ENCODE results near the gene CHAF1B.

The CHAF1B gene

GRCh38 chr21:36415375-36415774 lies 30.2 kb downstream of the CHAF1B start:
- H3K4me3 ChIP-seq (ENCODE audit: control insufficient read depth in 1 of 7, extremely low read depth in 1 of 7, insufficient read depth in 4 of 7, low read depth in 2 of 7, low read length in 6 of 7) = no peak overlapping the region
- no peak for DNase-seq
- H3K36me3 ChIP-seq (ENCODE audit: control insufficient read depth in 4 of 4, insufficient read depth in 4 of 4, low read length in 3 of 4) = peaks cover 5 to 56% (median 33%) of the 10 kb centered on the region in 4 experiments
- no peak overlapping the region for H3K27ac ChIP-seq (ENCODE audit: insufficient read depth in 1 of 2, low read depth in 1 of 2, low read length in 2 of 2, poor library complexity in 1 of 2, severe bottlenecking in 2 of 2)
- 92% methylated on average over 2 of the region's 6 CpGs for WGBS (ENCODE audit: insufficient coverage)
- peaks cover 0 to 2% (median 0%) of the 10 kb centered on the region in 4 experiments for H3K4me1 ChIP-seq (ENCODE audit: control extremely low read depth in 1 of 4, control insufficient read depth in 4 of 4, insufficient read depth in 4 of 4, low read length in 3 of 4)
- CTCF ChIA-PET = interaction anchor here (1.4 kb wide), 1 partner anchor 87 kb away, joined by 3 read pairs; no protein-coding TSS in a partner anchor
- POLR2A ChIA-PET = interaction anchor here (0.7 kb wide), 1 partner anchor 940 kb away, joined by 6 read pairs; no protein-coding TSS in a partner anchor
- H3K27me3 ChIP-seq (replicated peaks in 2 of 5; ENCODE audit: control insufficient read depth in 4 of 5, insufficient read depth in 5 of 5, low read length in 4 of 5) = no peaks in the 10 kb centered on the region
- H3K9me3 ChIP-seq (ENCODE audit: control extremely low read depth in 1 of 5, control insufficient read depth in 4 of 5, insufficient read depth in 2 of 5, low read depth in 1 of 5, low read length in 4 of 5) = no peaks in the 10 kb centered on the region

GRCh38 chr21:36419241-36419640 lies 34.0 kb downstream of the CHAF1B start:
- Histone ChIP-seq H3K27me3 (replicated peaks in 2 of 5; ENCODE audit: control insufficient read depth in 4 of 5, insufficient read depth in 5 of 5, low read length in 4 of 5) (no peaks in the 10 kb centered on the region), H3K4me1 (ENCODE audit: control extremely low read depth in 1 of 4, control insufficient read depth in 4 of 4, insufficient read depth in 4 of 4, low read length in 3 of 4) (peaks cover 0 to 16% (median 9%) of the 10 kb centered on the region in 4 experiments), H3K9me3 (ENCODE audit: control extremely low read depth in 1 of 5, control insufficient read depth in 4 of 5, insufficient read depth in 2 of 5, low read depth in 1 of 5, low read length in 4 of 5) (no peaks in the 10 kb centered on the region), H3K4me3 (ENCODE audit: control insufficient read depth in 1 of 7, extremely low read depth in 1 of 7, insufficient read depth in 4 of 7, low read depth in 2 of 7, low read length in 6 of 7) (no peak overlapping the region), H3K36me3 (ENCODE audit: control insufficient read depth in 4 of 4, insufficient read depth in 4 of 4, low read length in 3 of 4) (peaks cover 0 to 38% (median 12%) of the 10 kb centered on the region in 4 experiments), H3K27ac (ENCODE audit: insufficient read depth in 1 of 2, low read depth in 1 of 2, low read length in 2 of 2, poor library complexity in 1 of 2, severe bottlenecking in 2 of 2) (no peak overlapping the region)
- ChIA-PET CTCF (interaction anchor here (0.7 to 2.1 kb wide), 9 partner anchors 10 to 212 kb away, joined by 3 to 12 read pairs (median 3); no protein-coding TSS in a partner anchor), POLR2A (no interaction called here)
- WGBS (ENCODE audit: insufficient coverage) = 91% methylated on average over 11 of the region's 14 CpGs
- DNase-seq = no peak

GRCh38 chr21:36419996-36420395 lies 34.8 kb downstream of the CHAF1B start:
- H3K27ac ChIP-seq (ENCODE audit: insufficient read depth in 1 of 2, low read depth in 1 of 2, low read length in 2 of 2, poor library complexity in 1 of 2, severe bottlenecking in 2 of 2) = no peak overlapping the region
- H3K27me3 ChIP-seq (replicated peaks in 2 of 5; ENCODE audit: control insufficient read depth in 4 of 5, insufficient read depth in 5 of 5, low read length in 4 of 5) = no peaks in the 10 kb centered on the region
- WGBS (ENCODE audit: insufficient coverage) = 0% methylated on average over 2 of the region's 8 CpGs
- no peak overlapping the region for H3K4me3 ChIP-seq (ENCODE audit: control insufficient read depth in 1 of 7, extremely low read depth in 1 of 7, insufficient read depth in 4 of 7, low read depth in 2 of 7, low read length in 6 of 7)
- H3K9me3 ChIP-seq (ENCODE audit: control extremely low read depth in 1 of 5, control insufficient read depth in 4 of 5, insufficient read depth in 2 of 5, low read depth in 1 of 5, low read length in 4 of 5) = no peaks in the 10 kb centered on the region
- DNase-seq = peak; percentile 88 to 91 (median 90)
- peaks cover 0 to 34% (median 10%) of the 10 kb centered on the region in 4 experiments for H3K36me3 ChIP-seq (ENCODE audit: control insufficient read depth in 4 of 4, insufficient read depth in 4 of 4, low read length in 3 of 4)
- H3K4me1 ChIP-seq (ENCODE audit: control extremely low read depth in 1 of 4, control insufficient read depth in 4 of 4, insufficient read depth in 4 of 4, low read length in 3 of 4) = peaks cover 0 to 16% (median 9%) of the 10 kb centered on the region in 4 experiments
- POLR2A ChIA-PET = no interaction called here
- CTCF ChIA-PET = interaction anchor here (0.7 to 2.1 kb wide), 9 partner anchors 9 to 211 kb away, joined by 3 to 12 read pairs (median 3); no protein-coding TSS in a partner anchor

GRCh38 chr21:36420571-36421339 lies 35.6 kb downstream of the CHAF1B start:
- H3K27ac ChIP-seq (ENCODE audit: insufficient read depth in 1 of 2, low read depth in 1 of 2, low read length in 2 of 2, poor library complexity in 1 of 2, severe bottlenecking in 2 of 2) = no peak overlapping the region
- DNase-seq = no peak
- H3K4me1 ChIP-seq (ENCODE audit: control extremely low read depth in 1 of 4, control insufficient read depth in 4 of 4, insufficient read depth in 4 of 4, low read length in 3 of 4) = peaks cover 0 to 16% (median 9%) of the 10 kb centered on the region in 4 experiments
- H3K4me3 ChIP-seq (ENCODE audit: control insufficient read depth in 1 of 7, extremely low read depth in 1 of 7, insufficient read depth in 4 of 7, low read depth in 2 of 7, low read length in 6 of 7) = no peak overlapping the region
- ChIA-PET CTCF (interaction anchor here (0.6 to 2.1 kb wide), 3 partner anchors 9 to 83 kb away, joined by 3 to 12 read pairs (median 11); no protein-coding TSS in a partner anchor), POLR2A (no interaction called here)
- 94% methylated on average over 17 of the region's 18 CpGs for WGBS (ENCODE audit: insufficient coverage)
- H3K36me3 ChIP-seq (ENCODE audit: control insufficient read depth in 4 of 4, insufficient read depth in 4 of 4, low read length in 3 of 4) = peaks cover 0 to 27% (median 8%) of the 10 kb centered on the region in 4 experiments
- no peaks in the 10 kb centered on the region for H3K27me3 ChIP-seq (replicated peaks in 2 of 5; ENCODE audit: control insufficient read depth in 4 of 5, insufficient read depth in 5 of 5, low read length in 4 of 5)
- no peaks in the 10 kb centered on the region for H3K9me3 ChIP-seq (ENCODE audit: control extremely low read depth in 1 of 5, control insufficient read depth in 4 of 5, insufficient read depth in 2 of 5, low read depth in 1 of 5, low read length in 4 of 5)

GRCh38 chr21:36422279-36423098 lies 37.3 kb downstream of the CHAF1B start:
- no peak overlapping the region for H3K27ac ChIP-seq (ENCODE audit: insufficient read depth in 1 of 2, low read depth in 1 of 2, low read length in 2 of 2, poor library complexity in 1 of 2, severe bottlenecking in 2 of 2)
- peaks cover 0 to 16% (median 9%) of the 10 kb centered on the region in 4 experiments for H3K4me1 ChIP-seq (ENCODE audit: control extremely low read depth in 1 of 4, control insufficient read depth in 4 of 4, insufficient read depth in 4 of 4, low read length in 3 of 4)
- POLR2A ChIA-PET = no interaction called here
- no peaks in the 10 kb centered on the region for H3K9me3 ChIP-seq (ENCODE audit: control extremely low read depth in 1 of 5, control insufficient read depth in 4 of 5, insufficient read depth in 2 of 5, low read depth in 1 of 5, low read length in 4 of 5)
- DNase-seq = peak; percentile 65 to 77 (median 71)
- no peak overlapping the region for H3K4me3 ChIP-seq (ENCODE audit: control insufficient read depth in 1 of 7, extremely low read depth in 1 of 7, insufficient read depth in 4 of 7, low read depth in 2 of 7, low read length in 6 of 7)
- CTCF ChIA-PET = interaction anchor here (0.9 to 2.7 kb wide), 17 partner anchors 8 to 278 kb away, joined by 3 to 21 read pairs (median 4); no protein-coding TSS in a partner anchor
- 72% methylated on average over 25 of the region's 28 CpGs for WGBS (ENCODE audit: insufficient coverage)
- peaks cover 0 to 17% (median under 1%) of the 10 kb centered on the region in 4 experiments for H3K36me3 ChIP-seq (ENCODE audit: control insufficient read depth in 4 of 4, insufficient read depth in 4 of 4, low read length in 3 of 4)
- no peaks in the 10 kb centered on the region for H3K27me3 ChIP-seq (replicated peaks in 2 of 5; ENCODE audit: control insufficient read depth in 4 of 5, insufficient read depth in 5 of 5, low read length in 4 of 5)

DNA sequence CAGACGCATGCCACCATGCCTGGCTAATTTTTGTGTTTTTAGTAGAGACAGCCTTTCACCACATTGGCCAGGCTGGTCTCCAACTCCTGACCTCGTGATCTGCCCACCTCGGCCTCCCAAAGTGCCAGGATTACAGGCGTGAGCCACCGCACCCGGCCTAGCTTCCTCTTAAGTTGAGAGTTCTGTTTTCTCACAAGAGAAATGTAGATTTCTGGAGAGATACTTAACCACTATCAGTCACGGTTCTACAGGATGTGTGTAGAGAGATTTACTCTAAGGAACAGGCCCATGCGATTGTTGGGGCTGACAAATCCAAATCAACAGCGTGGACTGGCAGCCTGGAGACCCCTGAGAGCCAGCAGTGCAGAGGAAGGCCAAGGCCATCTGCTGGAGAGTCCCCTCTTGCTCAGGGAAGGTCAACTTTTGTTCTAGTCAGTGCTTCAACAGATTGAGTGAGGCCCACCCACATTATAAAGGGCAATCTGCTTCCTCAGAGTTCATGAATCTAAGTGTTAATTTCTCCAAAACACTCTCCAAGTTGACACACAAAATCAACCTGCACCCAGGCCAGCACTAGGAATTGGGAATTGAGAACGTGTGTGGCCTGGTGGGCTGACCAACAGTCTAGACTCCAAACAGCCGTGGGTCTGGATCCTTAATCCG lies 38.7 kb downstream of the CHAF1B start:
- Histone ChIP-seq H3K4me3 (ENCODE audit: control insufficient read depth in 1 of 7, extremely low read depth in 1 of 7, insufficient read depth in 4 of 7, low read depth in 2 of 7, low read length in 6 of 7) (no peak overlapping the region), H3K36me3 (ENCODE audit: control insufficient read depth in 4 of 4, insufficient read depth in 4 of 4, low read length in 3 of 4) (peaks cover 0 to 9% (median 0%) of the 10 kb centered on the region in 4 experiments), H3K4me1 (ENCODE audit: control extremely low read depth in 1 of 4, control insufficient read depth in 4 of 4, insufficient read depth in 4 of 4, low read length in 3 of 4) (peaks cover 0 to 22% (median 15%) of the 10 kb centered on the region in 4 experiments), H3K27me3 (replicated peaks in 2 of 5; ENCODE audit: control insufficient read depth in 4 of 5, insufficient read depth in 5 of 5, low read length in 4 of 5) (no peaks in the 10 kb centered on the region), H3K9me3 (ENCODE audit: control extremely low read depth in 1 of 5, control insufficient read depth in 4 of 5, insufficient read depth in 2 of 5, low read depth in 1 of 5, low read length in 4 of 5) (no peaks in the 10 kb centered on the region), H3K27ac (ENCODE audit: insufficient read depth in 1 of 2, low read depth in 1 of 2, low read length in 2 of 2, poor library complexity in 1 of 2, severe bottlenecking in 2 of 2) (no peak overlapping the region)
- CTCF ChIA-PET = interaction anchor here (1.4 to 2.7 kb wide), 7 partner anchors 13 to 267 kb away, joined by 3 to 21 read pairs (median 6); no protein-coding TSS in a partner anchor
- peak in 2 of 3 donors; percentile 78 to 85 for DNase-seq
- WGBS (ENCODE audit: insufficient coverage) = 33% methylated on average over 10 of the region's 12 CpGs
- POLR2A ChIA-PET = no interaction called here
